ENCODE results near the gene SBK3. TPM values are rescaled to one million over a fixed set of nuclear protein-coding genes. Genes with fewer than 3 reads are reported as not detected.

The SBK3 gene
- total and polyA plus RNA-seq, 2 of the 8 experiments (the other 6 are each of a cell fraction or from before 2014, with no cell fraction given) = 0.76 to 1.5 TPM

GRCh38 chr19:55549500-55550320 lies 4.4 kb upstream of the SBK3 start:
- H2BK120ac ChIP-seq (replicated peaks; ENCODE audit: low read depth, low read length) = peak overlapping the region; percentile 25
- ChIA-PET POLR2A (ENCODE audit: partially characterized antibody) (interaction anchor here (0.6 to 2.3 kb wide), 20 partner anchors 9 to 829 kb away, joined by 3 to 10 read pairs (median 4); partner anchors contain the start of genes FIZ1, UBE2S and ZNF579), CTCF (ENCODE audit: partially characterized antibody) (interaction anchor here (0.6 to 2.1 kb wide), 12 partner anchors 9 to 548 kb away, joined by 3 to 6 read pairs (median 3); partner anchors contain the start of gene U2AF2)
- H3K9me3 ChIP-seq (ENCODE audit: insufficient read depth in 2 of 2, low read depth in 1 of 2, low read length in 1 of 2) = no peaks in the 10 kb centered on the region
- H3K4me3 ChIP-seq (ENCODE audit: extremely low read depth in 1 of 4, insufficient read depth in 2 of 4, low read depth in 3 of 4, low read length in 4 of 4) = peak overlapping the region; percentile 32 to 57 (median 39)
- H3K27me3 ChIP-seq (replicated peaks in 1 of 4; ENCODE audit: control insufficient read depth in 3 of 4, extremely low read depth in 1 of 4, insufficient read depth in 3 of 4, low read length in 3 of 4) = peaks cover 0 to 3% (median 0%) of the 10 kb centered on the region in 4 experiments; a peak in 1 of 7 replicates
- H2AK5ac ChIP-seq (ENCODE audit: low read depth, low read length) = no peak overlapping the region
- H2AFZ ChIP-seq (ENCODE audit: low read length) = peak overlapping the region; percentile 91
- no peaks in the 10 kb centered on the region for H3K36me3 ChIP-seq (ENCODE audit: control insufficient read depth in 2 of 4, insufficient read depth in 4 of 4, low read length in 3 of 4)
- H3K4ac ChIP-seq (replicated peaks; ENCODE audit: insufficient read length, low read depth, low read length) = no peak overlapping the region
- DNase-seq (ENCODE audit: low read depth in 1 of 2, low spot score in 2 of 2) = peak in 1 of 2 experiments; percentile 80
- H3K56ac ChIP-seq (replicated peaks; ENCODE audit: insufficient read length, low read depth, low read length) = no peak overlapping the region
- H3K27ac ChIP-seq (ENCODE audit: low read depth, low read length) = 0 out of 2 replicates have a peak overlapping the region, but pooled peaks have one; percentile 45
- H3K23ac ChIP-seq (ENCODE audit: insufficient read length) = no peak overlapping the region
- H4K91ac ChIP-seq (replicated peaks; ENCODE audit: insufficient read length, low read length) = peak overlapping the region; percentile 69
- 0 out of 2 replicates have a peak overlapping the region, but pooled peaks have one; percentile 82 for H2BK20ac ChIP-seq (ENCODE audit: low read length)
- H2BK12ac ChIP-seq (ENCODE audit: low read depth, low read length) = peak overlapping the region; percentile 90; the same call in 1 of the 2 replicates
- H3K79me1 ChIP-seq (ENCODE audit: low read depth, low read length) = no peaks in the 10 kb centered on the region
- H3K14ac ChIP-seq (ENCODE audit: insufficient read length) = peak overlapping the region; percentile 27
- peak overlapping the region; percentile 66 for H4K8ac ChIP-seq (ENCODE audit: extremely low read depth, insufficient read depth, low read length)
- H2BK5ac ChIP-seq (ENCODE audit: low read depth, low read length) = peak overlapping the region; percentile 82; the same call in 1 of the 2 replicates
- 0 out of 2 replicates have a peak overlapping the region, but pooled peaks have one; percentile 83 for H2BK15ac ChIP-seq (ENCODE audit: low read length)
- peak overlapping the region; percentile 73 for H4K5ac ChIP-seq (ENCODE audit: insufficient read length, low read depth, low read length)
- peak overlapping the region; percentile 68 to 82 for H3K4me2 ChIP-seq (ENCODE audit: insufficient read depth in 1 of 2, low read depth in 2 of 2, low read length in 2 of 2)
- peaks cover 7% of the 10 kb centered on the region; the same call in 1 of the 2 replicates for H3K23me2 ChIP-seq (ENCODE audit: low read depth, low read length)
- peak overlapping the region; percentile 91 for H3K18ac ChIP-seq (ENCODE audit: extremely low read depth, low read length)
- H3K79me2 ChIP-seq (ENCODE audit: control insufficient read depth in 1 of 2, insufficient read depth in 2 of 2, low read length in 2 of 2) = no peaks in the 10 kb centered on the region
- 13% methylated on average over 34 of the region's 36 CpGs; no CpG with 5 or more reads in 1 of the 2 experiments for WGBS, 2 experiments (ENCODE audit: extremely low coverage in 1 of 2, insufficient coverage in 1 of 2, insufficient read length in 1 of 2, insufficient replicate concordance in 2 of 2, low coverage in 1 of 2, low lambda C conversion rate in 2 of 2, missing lambda C conversion rate in 1 of 2)
- H3K9ac ChIP-seq (replicated peaks in 1 of 4; ENCODE audit: extremely low read depth in 1 of 4, low read depth in 3 of 4, low read length in 3 of 4) = peak overlapping the region in 2 of 4 experiments; percentile 9 to 30; a peak in 3 of 7 replicates
- no peaks in the 10 kb centered on the region for H4K20me1 ChIP-seq (replicated peaks in 1 of 2; ENCODE audit: control insufficient read depth in 1 of 2, insufficient read depth in 2 of 2, low read length in 2 of 2)
- FAIRE-seq = no peak
- H3K4me1 ChIP-seq (replicated peaks in 1 of 4; ENCODE audit: control insufficient read depth in 3 of 4, insufficient read depth in 4 of 4, low read length in 3 of 4) = peaks cover 8 to 20% (median 14%) of the 10 kb centered on the region in 4 experiments
- TF ChIP-seq TAF1 (IDR thresholded peaks at IDR 0.05; ENCODE audit: low read depth, low read length) (0 out of 2 replicates have a peak, but pooled peaks have one; percentile 44), HDAC2 (IDR thresholded peaks at IDR 0.05; ENCODE audit: borderline replicate concordance in 1 of 2, low read depth in 2 of 2, low read length in 2 of 2) (no peak), PHF8 (conservative IDR thresholded peaks at IDR 0.05; ENCODE audit: low read depth, low read length) (peak; percentile 40; the same call in 1 of the 2 replicates), SIN3A (conservative IDR thresholded peaks at IDR 0.05 in 1 of 2, IDR thresholded peaks at IDR 0.05 in 1 of 2; ENCODE audit: low read depth in 1 of 2, low read length in 2 of 2) (no peak; a peak in 1 of 4 replicates), RBBP5 (IDR thresholded peaks at IDR 0.05; ENCODE audit: borderline replicate concordance, low read depth, low read length) (0 out of 2 replicates have a peak, but pooled peaks have one; percentile 69), SRF (IDR thresholded peaks at IDR 0.05; ENCODE audit: low read depth, low read length) (no peak), NANOG (IDR thresholded peaks at IDR 0.05; ENCODE audit: insufficient read depth, low read depth, low read length, poor library complexity, severe bottlenecking) (no peak), EP300 (IDR thresholded peaks at IDR 0.05; ENCODE audit: borderline replicate concordance in 1 of 2, low read depth in 2 of 2, low read length in 2 of 2) (peak; percentile 18 to 42; a peak in 2 of 3 replicates), SIX5 (IDR thresholded peaks at IDR 0.05; ENCODE audit: low read depth, low read length) (no peak)
